Duodenal mucosa (tissue), 2 donors: ENCODE results near the gene EPB41L4A.

Source experiments
- H3K27ac ChIP-seq: one replicate; pipeline ENCODE4 v1.7.0; 2013; ENCODE audit warnings: low read depth, low read length
- H3K27me3 ChIP-seq, 2 donors: one replicate each; pipeline ENCODE4 v1.7.0; 2013; ENCODE audit warnings: low read length in 2 of 2, control low read depth in 1 of 2; ENCODE audit not compliant: insufficient read depth in 2 of 2, control insufficient read depth in 1 of 2
- H3K36me3 ChIP-seq, 2 donors: one replicate each; pipeline ENCODE4 v1.7.0; 2013; ENCODE audit warnings: low read length in 2 of 2, control low read depth in 1 of 2; ENCODE audit not compliant: insufficient read depth in 2 of 2, control insufficient read depth in 1 of 2
- H3K4me1 ChIP-seq, 2 donors: one replicate each; pipeline ENCODE4 v1.7.0; 2013; ENCODE audit warnings: low read length in 2 of 2, control low read depth in 1 of 2; ENCODE audit not compliant: insufficient read depth in 2 of 2, control insufficient read depth in 1 of 2
- H3K4me3 ChIP-seq, 2 donors: one replicate each; pipeline ENCODE4 v1.7.0; 2013; ENCODE audit warnings: low read length in 2 of 2, low read depth in 1 of 2
- H3K9ac ChIP-seq, 2 donors: one replicate each; pipeline ENCODE4 v1.7.0; 2013; ENCODE audit warnings: low read length in 2 of 2, low read depth in 1 of 2
- H3K9me3 ChIP-seq, 2 donors: one replicate each; pipeline ENCODE4 v1.7.0; 2013; ENCODE audit warnings: low read length in 2 of 2, control low read depth in 1 of 2; ENCODE audit not compliant: control insufficient read depth in 1 of 2

EPB41L4A gene

DNA sequence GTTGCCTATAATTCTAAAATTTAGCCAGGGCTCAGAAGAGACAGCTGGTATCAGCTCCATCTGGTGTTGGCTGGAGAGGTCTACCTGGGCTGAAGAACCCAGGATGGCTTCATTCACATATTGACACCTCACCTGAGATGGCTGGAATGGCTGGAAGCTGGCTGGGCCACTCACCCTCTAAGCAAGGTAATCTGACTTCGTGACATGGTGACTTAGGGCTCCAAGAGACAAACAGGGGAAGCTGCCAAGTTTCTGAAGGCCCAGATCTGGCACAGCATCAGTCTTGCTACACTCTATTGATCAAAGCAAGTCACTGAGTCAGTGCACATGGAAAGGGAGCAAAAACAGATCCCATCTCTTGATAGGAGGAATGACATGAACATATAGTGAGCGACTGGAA is 102.3 kb downstream of the EPB41L4A start:
- no peak overlapping the region for H3K9ac ChIP-seq
- H3K27me3 ChIP-seq = no peaks in the 10 kb centered on the region
- H3K4me3 ChIP-seq = no peak overlapping the region
- no peaks in the 10 kb centered on the region for H3K36me3 ChIP-seq
- H3K4me1 ChIP-seq = no peaks in the 10 kb centered on the region
- H3K27ac ChIP-seq = no peak overlapping the region
- no peaks in the 10 kb centered on the region for H3K9me3 ChIP-seq

GRCh38 chr5:112316006-112316405 is 103.1 kb downstream of the EPB41L4A start:
- H3K9ac ChIP-seq = no peak overlapping the region
- no peaks in the 10 kb centered on the region for H3K9me3 ChIP-seq
- no peak overlapping the region for H3K4me3 ChIP-seq
- H3K27me3 ChIP-seq = no peaks in the 10 kb centered on the region
- H3K4me1 ChIP-seq = no peaks in the 10 kb centered on the region
- no peaks in the 10 kb centered on the region for H3K36me3 ChIP-seq
- no peak overlapping the region for H3K27ac ChIP-seq

- no peak overlapping the region for H3K4me3 ChIP-seq
- no peaks in the 10 kb centered on the region for H3K4me1 ChIP-seq
- no peaks in the 10 kb centered on the region for H3K9me3 ChIP-seq
- H3K27ac ChIP-seq = no peak overlapping the region
- no peaks in the 10 kb centered on the region for H3K27me3 ChIP-seq
- no peak overlapping the region for H3K9ac ChIP-seq
- no peaks in the 10 kb centered on the region for H3K36me3 ChIP-seq
Measured at GRCh38 chr5:112312295-112313275, 106.5 kb downstream of the EPB41L4A start.

DNA sequence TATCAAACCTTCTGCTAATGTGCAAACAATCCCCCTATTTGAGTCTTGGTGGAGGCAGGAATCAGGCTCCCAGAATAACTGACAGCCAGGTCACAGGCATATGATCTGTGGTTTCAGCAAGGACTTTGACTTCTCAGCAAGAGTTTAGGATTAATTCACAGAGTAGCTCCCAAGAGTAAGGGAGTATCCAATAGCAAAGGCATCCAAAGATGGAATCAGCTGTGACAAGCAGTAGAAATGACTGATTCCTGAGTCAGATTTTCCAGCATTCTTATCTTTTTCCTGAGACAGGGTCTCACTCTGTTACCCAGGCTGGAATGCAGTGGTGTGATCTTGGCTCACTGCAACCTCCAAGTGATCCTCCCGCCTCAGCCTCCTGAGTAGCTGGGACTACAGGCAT is 108.3 kb downstream of the EPB41L4A start:
- no peak overlapping the region for H3K9ac ChIP-seq
- no peaks in the 10 kb centered on the region for H3K36me3 ChIP-seq
- no peak overlapping the region for H3K27ac ChIP-seq
- no peak overlapping the region for H3K4me3 ChIP-seq
- H3K9me3 ChIP-seq = no peaks in the 10 kb centered on the region
- no peaks in the 10 kb centered on the region for H3K27me3 ChIP-seq
- H3K4me1 ChIP-seq = no peaks in the 10 kb centered on the region

- Histone ChIP-seq H3K27ac (no peak overlapping the region), H3K4me3 (no peak overlapping the region), H3K9me3 (no peaks in the 10 kb centered on the region), H3K4me1 (no peaks in the 10 kb centered on the region), H3K27me3 (no peaks in the 10 kb centered on the region), H3K36me3 (no peaks in the 10 kb centered on the region), H3K9ac (no peak overlapping the region)
Measured at GRCh38 chr5:112308608-112309007, 110.5 kb downstream of the EPB41L4A start.

DNA sequence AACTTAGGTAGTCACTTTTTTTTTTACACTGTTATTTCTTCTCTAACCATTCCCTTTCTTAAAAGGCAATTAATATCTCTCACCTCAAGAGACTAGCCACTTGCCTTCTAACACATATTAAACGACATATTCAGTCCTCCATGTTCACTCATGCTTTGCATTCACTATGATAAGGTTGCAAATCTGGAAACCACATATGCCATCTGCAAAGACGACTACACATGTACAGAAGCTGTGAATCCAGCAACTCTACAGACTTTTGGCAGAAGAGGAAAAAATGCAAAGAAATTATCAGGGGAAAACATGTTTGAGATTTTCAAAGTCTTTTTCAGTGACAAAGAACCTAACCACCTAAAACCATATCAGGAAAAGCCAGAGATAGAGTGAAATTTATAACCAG is 112.1 kb downstream of the EPB41L4A start:
- Histone ChIP-seq H3K27ac (no peak overlapping the region), H3K9me3 (no peaks in the 10 kb centered on the region), H3K27me3 (no peaks in the 10 kb centered on the region), H3K9ac (no peak overlapping the region), H3K4me1 (no peaks in the 10 kb centered on the region), H3K4me3 (no peak overlapping the region), H3K36me3 (no peaks in the 10 kb centered on the region)

GRCh38 chr5:112304743-112305142 is 114.3 kb downstream of the EPB41L4A start:
- Histone ChIP-seq H3K36me3 (no peaks in the 10 kb centered on the region), H3K9me3 (no peaks in the 10 kb centered on the region), H3K4me3 (no peak overlapping the region), H3K4me1 (no peaks in the 10 kb centered on the region), H3K9ac (no peak overlapping the region), H3K27ac (no peak overlapping the region), H3K27me3 (no peaks in the 10 kb centered on the region)

DNA sequence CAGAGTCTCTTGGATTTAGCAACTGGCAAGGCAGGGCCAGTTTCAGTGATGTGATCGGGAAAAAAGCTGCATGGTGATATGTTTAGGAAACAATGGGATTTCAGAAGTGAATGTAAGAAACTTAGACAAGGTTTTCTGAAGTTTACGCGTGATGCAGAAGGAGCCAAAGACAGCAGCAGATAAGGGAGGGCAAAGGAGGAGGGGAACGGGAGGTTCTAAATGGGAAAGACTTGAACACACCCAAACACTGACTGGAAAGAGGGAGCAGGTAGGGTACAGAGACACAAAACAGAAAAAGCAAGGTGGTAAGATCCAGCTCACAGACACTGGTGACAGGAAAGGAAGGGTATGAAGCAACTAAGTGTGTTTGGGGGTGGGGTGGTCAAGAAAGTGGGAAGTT is 115.4 kb downstream of the EPB41L4A start:
- Histone ChIP-seq H3K36me3 (no peaks in the 10 kb centered on the region), H3K27me3 (no peaks in the 10 kb centered on the region), H3K4me3 (no peak overlapping the region), H3K9ac (no peak overlapping the region), H3K4me1 (no peaks in the 10 kb centered on the region), H3K27ac (no peak overlapping the region), H3K9me3 (peaks cover 0 to under 1% of the 10 kb centered on the region in 2 donors)

- H3K27ac ChIP-seq = no peak overlapping the region
- no peaks in the 10 kb centered on the region for H3K4me1 ChIP-seq
- H3K27me3 ChIP-seq = no peaks in the 10 kb centered on the region
- no peak overlapping the region for H3K9ac ChIP-seq
- no peak overlapping the region for H3K4me3 ChIP-seq
- H3K9me3 ChIP-seq = peaks cover 3 to 7% of the 10 kb centered on the region in 2 donors
- H3K36me3 ChIP-seq = no peaks in the 10 kb centered on the region
Measured at GRCh38 chr5:112294126-112294525, 125.0 kb downstream of the EPB41L4A start.

DNA sequence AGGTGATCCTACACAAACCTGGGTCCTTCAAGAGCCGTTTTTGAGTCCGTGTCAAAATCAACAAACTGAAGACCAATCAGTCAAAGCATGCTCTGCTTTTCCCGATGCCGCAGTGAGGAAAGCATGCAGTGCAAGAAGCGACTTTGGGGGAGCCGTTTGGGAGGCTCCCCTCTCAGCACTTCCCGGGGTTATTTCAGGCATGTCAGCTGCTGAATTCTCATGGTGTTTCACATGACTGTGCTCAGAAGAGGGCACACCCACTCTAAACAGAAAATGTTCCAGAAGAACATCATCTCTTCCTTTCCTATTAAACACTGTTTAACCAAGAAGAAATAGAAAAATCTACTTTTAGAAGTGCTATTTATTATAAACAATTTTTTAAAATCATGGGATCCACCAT is 125.5 kb downstream of the EPB41L4A start:
- Histone ChIP-seq H3K9me3 (peaks cover 3 to 5% of the 10 kb centered on the region in 2 donors), H3K4me3 (no peak overlapping the region), H3K4me1 (no peaks in the 10 kb centered on the region), H3K9ac (no peak overlapping the region), H3K36me3 (no peaks in the 10 kb centered on the region), H3K27me3 (no peaks in the 10 kb centered on the region), H3K27ac (no peak overlapping the region)
